Neutrophil (primary cell): ENCODE results near the gene HRH2.

ENCODE experiments used
- H3K27ac ChIP-seq: fragments of 200-600 bp; sonication (generic); 2 replicates; pipeline ENCODE4 v1.5.1; 2016; ENCODE audit warnings: mild to moderate bottlenecking, moderate library complexity
- H3K27me3 ChIP-seq: fragments of 200-600 bp; sonication (generic); 2 replicates; pipeline ENCODE4 v1.6.0; 2016; ENCODE audit warnings: mild to moderate bottlenecking
- H3K36me3 ChIP-seq: fragments of 200-600 bp; sonication (generic); 2 replicates; pipeline ENCODE4 v1.5.1; 2017
- H3K4me1 ChIP-seq, 2 experiments: fragments of 200-600 bp in 1 of 2; sonication (generic) in 1 of 2; 1 replicate in 1 of 2; 2 replicates in 1 of 2; pipeline versions ENCODE4 v1.5.1 to v1.6.1; 2013 to 2016; ENCODE audit warnings: low read depth in 1 of 2, low read length in 1 of 2, mild to moderate bottlenecking in 1 of 2, moderate library complexity in 1 of 2; ENCODE audit not compliant: control insufficient read depth in 1 of 2, insufficient read depth in 1 of 2
- H3K4me3 ChIP-seq, 2 experiments: fragments of 200-600 bp in 1 of 2; sonication (generic) in 1 of 2; 1 replicate in 1 of 2; 2 replicates in 1 of 2; pipeline ENCODE4 v1.5.1; 2013 to 2016; ENCODE audit warnings: low read depth in 1 of 2, low read length in 1 of 2, mild to moderate bottlenecking in 1 of 2, moderate library complexity in 1 of 2
- H3K9me3 ChIP-seq: fragments of 200-600 bp; sonication (generic); 2 replicates; pipeline ENCODE4 v1.5.1; 2016
- TF ChIP-seq, protein P1 (sequence below): fragments of 200-600 bp; sonication (generic); IDR thresholded peaks from 2 replicates; pipeline ENCODE4 v1.5.1; 2016; ENCODE audit warnings: antibody characterized with exemption

Gene HRH2

DNA sequence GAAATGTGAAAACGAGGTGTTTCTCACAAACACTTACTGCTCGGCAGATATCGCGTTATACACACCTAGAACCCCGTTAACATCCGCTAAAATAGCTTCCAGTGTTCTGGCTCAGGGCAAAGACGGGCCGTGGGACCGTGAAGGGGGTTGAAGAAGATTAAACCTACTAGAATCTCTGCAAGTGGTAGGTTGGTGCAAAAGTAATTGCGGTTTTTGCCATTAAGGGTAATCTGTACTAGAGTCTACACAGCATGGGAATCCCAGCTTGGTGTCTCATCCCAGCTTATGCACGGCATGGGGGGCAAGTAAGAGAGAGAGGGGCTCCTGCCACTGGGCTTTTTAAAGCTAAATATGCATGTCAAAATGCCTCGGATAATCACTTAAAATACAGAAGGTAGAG lies 43.9 kb downstream of the HRH2 start:
- Histone ChIP-seq H3K27ac (no peak overlapping the region), H3K36me3 (peaks cover 55% of the 10 kb centered on the region), H3K4me3 (no peak overlapping the region), H3K4me1 (peaks cover 7 to 16% of the 10 kb centered on the region in 2 experiments), H3K9me3 (no peaks in the 10 kb centered on the region), H3K27me3 (no peaks in the 10 kb centered on the region)
- TF ChIP-seq, protein P1, sequence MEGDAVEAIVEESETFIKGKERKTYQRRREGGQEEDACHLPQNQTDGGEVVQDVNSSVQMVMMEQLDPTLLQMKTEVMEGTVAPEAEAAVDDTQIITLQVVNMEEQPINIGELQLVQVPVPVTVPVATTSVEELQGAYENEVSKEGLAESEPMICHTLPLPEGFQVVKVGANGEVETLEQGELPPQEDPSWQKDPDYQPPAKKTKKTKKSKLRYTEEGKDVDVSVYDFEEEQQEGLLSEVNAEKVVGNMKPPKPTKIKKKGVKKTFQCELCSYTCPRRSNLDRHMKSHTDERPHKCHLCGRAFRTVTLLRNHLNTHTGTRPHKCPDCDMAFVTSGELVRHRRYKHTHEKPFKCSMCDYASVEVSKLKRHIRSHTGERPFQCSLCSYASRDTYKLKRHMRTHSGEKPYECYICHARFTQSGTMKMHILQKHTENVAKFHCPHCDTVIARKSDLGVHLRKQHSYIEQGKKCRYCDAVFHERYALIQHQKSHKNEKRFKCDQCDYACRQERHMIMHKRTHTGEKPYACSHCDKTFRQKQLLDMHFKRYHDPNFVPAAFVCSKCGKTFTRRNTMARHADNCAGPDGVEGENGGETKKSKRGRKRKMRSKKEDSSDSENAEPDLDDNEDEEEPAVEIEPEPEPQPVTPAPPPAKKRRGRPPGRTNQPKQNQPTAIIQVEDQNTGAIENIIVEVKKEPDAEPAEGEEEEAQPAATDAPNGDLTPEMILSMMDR, result no peak

DNA sequence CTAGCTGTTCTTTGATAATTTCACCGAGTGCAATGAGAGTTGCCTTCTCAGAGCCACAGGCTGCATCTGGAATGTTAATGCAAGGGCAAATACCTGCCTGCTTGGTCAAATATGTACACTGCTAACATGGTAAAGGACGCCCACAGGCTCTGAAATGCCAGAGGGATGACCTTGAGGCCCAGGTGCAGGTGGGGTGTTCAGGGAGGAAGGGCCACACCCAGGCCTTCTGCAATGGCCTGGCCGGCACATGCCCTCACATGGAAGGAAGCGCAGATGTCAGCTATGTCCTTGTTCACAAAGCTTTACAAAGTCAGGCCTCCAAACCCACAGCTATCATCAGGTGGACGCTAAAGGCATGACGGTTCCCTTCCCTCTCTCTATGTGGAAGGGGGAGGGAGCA lies 48.6 kb downstream of the HRH2 start:
- TF ChIP-seq, protein P1, result no peak
- Histone ChIP-seq H3K9me3 (no peaks in the 10 kb centered on the region), H3K4me3 (no peak overlapping the region), H3K4me1 (peaks cover 17 to 22% of the 10 kb centered on the region in 2 experiments), H3K36me3 (peaks cover 54% of the 10 kb centered on the region), H3K27me3 (no peaks in the 10 kb centered on the region), H3K27ac (no peak overlapping the region)

DNA sequence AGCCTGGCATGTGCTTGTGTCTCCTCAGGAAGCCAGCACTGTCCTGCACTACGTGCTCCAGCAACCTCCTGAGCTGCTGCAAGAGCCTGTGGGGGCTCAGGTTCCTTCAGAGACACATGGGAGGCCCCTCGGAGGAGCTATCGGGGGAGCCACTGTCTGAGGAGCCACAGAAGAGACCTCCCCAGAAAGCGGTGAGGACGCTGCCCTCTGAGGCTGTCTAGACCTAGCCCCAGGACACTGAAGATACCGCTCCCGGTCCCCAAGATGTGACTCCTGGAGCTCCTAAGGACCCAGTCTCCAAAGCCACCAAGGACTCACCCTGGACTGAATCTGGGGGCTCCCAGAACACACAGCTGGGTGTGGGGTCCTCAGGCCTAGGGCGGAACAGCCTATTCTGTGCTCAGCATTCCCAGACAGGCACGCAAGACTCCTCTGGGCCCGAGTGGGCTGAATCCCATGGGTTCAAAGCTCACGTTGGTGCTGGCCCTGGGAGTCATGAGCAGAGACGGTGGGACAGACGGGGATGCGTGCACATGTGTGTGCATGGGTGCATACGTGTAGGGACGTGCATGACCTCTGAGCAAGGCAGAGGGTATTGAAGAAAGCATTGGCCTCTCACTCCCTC lies 50.0 kb downstream of the HRH2 start:
- peaks cover 50% of the 10 kb centered on the region for H3K36me3 ChIP-seq
- H3K27ac ChIP-seq, result no peak overlapping the region
- no peak overlapping the region for H3K4me3 ChIP-seq
- H3K9me3 ChIP-seq, result no peaks in the 10 kb centered on the region
- no peaks in the 10 kb centered on the region for H3K27me3 ChIP-seq
- peaks cover 17 to 24% of the 10 kb centered on the region in 2 experiments for H3K4me1 ChIP-seq
- TF ChIP-seq, protein P1, result no peak

DNA sequence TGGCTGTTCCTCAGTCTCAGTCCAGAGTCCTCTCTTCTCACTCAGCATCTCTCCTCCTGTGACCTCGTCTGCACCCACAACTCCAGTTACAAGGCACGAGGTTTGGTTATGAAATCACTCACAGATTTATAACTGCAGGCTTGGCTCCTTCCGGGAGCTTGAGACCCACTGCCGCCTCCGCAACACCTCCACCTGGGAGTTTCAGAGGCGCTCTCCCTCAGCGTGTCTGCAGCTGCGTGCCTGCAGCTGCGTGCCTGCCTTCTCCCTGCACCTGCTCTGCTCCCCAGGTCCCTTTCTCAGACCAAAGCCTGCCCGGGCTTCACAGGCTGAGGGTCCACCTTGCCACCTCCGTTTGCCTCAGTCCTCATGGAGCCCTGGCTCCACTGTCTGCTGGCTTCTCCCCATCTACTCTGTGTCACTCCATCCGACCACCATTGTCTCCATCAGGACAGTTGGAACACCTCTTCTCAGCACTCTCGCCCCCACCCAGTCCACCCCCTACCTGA lies 51.5 kb downstream of the HRH2 start:
- Histone ChIP-seq H3K27ac (no peak overlapping the region), H3K27me3 (no peaks in the 10 kb centered on the region), H3K36me3 (peaks cover 50% of the 10 kb centered on the region), H3K9me3 (no peaks in the 10 kb centered on the region), H3K4me1 (peaks cover 17 to 24% of the 10 kb centered on the region in 2 experiments), H3K4me3 (no peak overlapping the region)
- TF ChIP-seq, protein P1, result no peak

DNA sequence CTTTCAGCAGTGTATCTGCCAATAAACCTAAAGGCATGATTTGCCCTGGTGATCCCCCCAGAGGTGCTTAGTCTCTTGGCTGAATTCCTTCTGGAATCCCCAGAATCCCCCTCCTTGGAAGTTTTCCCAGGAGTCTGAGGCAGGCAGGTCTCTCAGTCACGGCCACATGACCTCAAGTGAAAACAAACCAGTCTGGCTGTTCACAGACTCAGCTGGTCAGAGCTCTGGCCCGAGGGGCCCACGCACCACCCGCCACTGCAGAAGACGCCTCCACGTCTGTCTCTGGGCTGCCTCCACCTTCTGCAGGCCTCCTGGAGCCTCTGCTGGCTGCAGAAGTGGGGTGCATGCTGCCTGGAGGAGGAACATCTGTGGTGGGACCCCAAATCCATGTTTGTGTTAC lies 52.5 kb downstream of the HRH2 start:
- peaks cover 50% of the 10 kb centered on the region for H3K36me3 ChIP-seq
- H3K4me3 ChIP-seq, result no peak overlapping the region
- peak overlapping the region; percentile 55 for H3K27ac ChIP-seq
- no peaks in the 10 kb centered on the region for H3K27me3 ChIP-seq
- no peaks in the 10 kb centered on the region for H3K9me3 ChIP-seq
- TF ChIP-seq, protein P1, result no peak
- peaks cover 17 to 24% of the 10 kb centered on the region in 2 experiments for H3K4me1 ChIP-seq
